Esophagus muscularis mucosa (tissue), 4 donors: ENCODE data around the gene MREG.

Experiments used
- CTCF ChIP-seq, 3 experiments: fragments of 200-600 bp in 2 of 3; fragments of 450-650 bp in 1 of 3; sonication (generic) in 2 of 3; IDR thresholded peaks; one replicate each; pipeline ENCODE4 v1.5.1; 2017 to 2019; ENCODE audit warnings: antibody characterized with exemption in 3 of 3, mild to moderate bottlenecking in 2 of 3, moderate library complexity in 1 of 3
- EP300 ChIP-seq: sonication (generic); formaldehyde crosslinking; IDR thresholded peaks from one replicate; pipeline ENCODE4 v1.6.1; 2017; ENCODE audit warnings: antibody characterized with exemption
- POLR2A ChIP-seq: fragments of 450-650 bp; IDR thresholded peaks from one replicate; pipeline ENCODE4 v1.6.1; 2017; ENCODE audit warnings: antibody characterized with exemption, moderate library complexity, mild to moderate bottlenecking, low read depth
- POLR2AphosphoS5 ChIP-seq, 2 donors: sonication (generic); formaldehyde crosslinking; IDR thresholded peaks; one replicate each; pipeline ENCODE4 v1.6.1; 2017; ENCODE audit warnings: antibody characterized with exemption in 2 of 2

- TF ChIP-seq POLR2A: no peak
- no peak for TF ChIP-seq CTCF (IDR thresholded peaks at IDR 0.05)
- TF ChIP-seq POLR2AphosphoS5 (IDR thresholded peaks at IDR 0.05): no peak
- TF ChIP-seq EP300: no peak
These were observed 2.5 kb upstream of the MREG start for GRCh38 chr2:216015722-216016464.
